HEK293T (cell line): ENCODE data around the gene IRAG1.

Source experiments
- CTCF ChIA-PET: fragments of 350-600 bp; formaldehyde crosslinking; extraction: SDS; loops from one replicate; lab custom pipeline; 2021; ENCODE audit warnings: antibody characterized with exemption, inconsistent platforms; lab: Yijun Ruan, JAX
- POLR2A ChIA-PET: fragments of 350-600 bp; formaldehyde crosslinking; extraction: SDS; loops from one replicate; lab custom pipeline; 2020; ENCODE audit warnings: antibody characterized with exemption, inconsistent platforms; lab: Yijun Ruan, JAX
- DNase-seq: peaks from one replicate; pipeline ENCODE4 v3.0.0; 2012; ENCODE audit warnings: mixed read lengths; ENCODE audit errors: extremely low spot score
- ARNT ChIP-seq: fragments of 450-650 bp; IDR thresholded peaks from 2 replicates; pipeline ENCODE4 v1.6.1; 2017; ENCODE audit warnings: mild to moderate bottlenecking
- BHLHE40 ChIP-seq: fragments of 450-650 bp; IDR thresholded peaks from 2 replicates; pipeline ENCODE4 v1.6.1; 2016; ENCODE audit warnings: mild to moderate bottlenecking, moderate library complexity, borderline replicate concordance
- CTBP1 ChIP-seq: fragments of 450-650 bp; IDR thresholded peaks from 2 replicates; pipeline ENCODE4 v1.6.1; 2016; ENCODE audit warnings: borderline replicate concordance
- ELF4 ChIP-seq: fragments of 450-650 bp; IDR thresholded peaks from 2 replicates; pipeline ENCODE4 v1.6.1; 2017; ENCODE audit warnings: antibody characterized with exemption
- FOXA1 ChIP-seq: fragments of 450-650 bp; IDR thresholded peaks from 2 replicates; pipeline ENCODE4 v1.6.1; 2016; ENCODE audit warnings: mild to moderate bottlenecking
- FOXK2 ChIP-seq: fragments of 450-650 bp; IDR thresholded peaks from 2 replicates; pipeline ENCODE4 v1.6.1; 2016; ENCODE audit warnings: mild to moderate bottlenecking
- FOXM1 ChIP-seq: fragments of 450-650 bp; IDR thresholded peaks from 2 replicates; pipeline ENCODE4 v1.6.1; 2017; ENCODE audit warnings: mild to moderate bottlenecking, borderline replicate concordance
- HDGF ChIP-seq: fragments of 450-650 bp; IDR thresholded peaks from 2 replicates; pipeline ENCODE4 v1.6.1; 2017; ENCODE audit warnings: antibody characterized with exemption, borderline replicate concordance
- L3MBTL2 ChIP-seq: fragments of 450-650 bp; conservative IDR thresholded peaks from 2 replicates; pipeline ENCODE4 v1.6.1; 2016; ENCODE audit warnings: mild to moderate bottlenecking
- LEF1 ChIP-seq: fragments of 450-650 bp; IDR thresholded peaks from 2 replicates; pipeline ENCODE4 v1.6.1; 2017; ENCODE audit warnings: mild to moderate bottlenecking, borderline replicate concordance
- NFRKB ChIP-seq: fragments of 450-650 bp; IDR thresholded peaks from 2 replicates; pipeline ENCODE4 v1.6.1; 2016; ENCODE audit warnings: mild to moderate bottlenecking, moderate library complexity
- PKNOX1 ChIP-seq: fragments of 450-650 bp; IDR thresholded peaks from 2 replicates; pipeline ENCODE4 v1.6.1; 2016
- SP1 ChIP-seq: fragments of 450-650 bp; IDR thresholded peaks from 2 replicates; pipeline ENCODE4 v1.6.1; 2017
- SUZ12 ChIP-seq: fragments of 450-650 bp; IDR thresholded peaks from 2 replicates; pipeline ENCODE4 v1.6.1; 2016; ENCODE audit warnings: mild to moderate bottlenecking
- TARDBP ChIP-seq: fragments of 450-650 bp; IDR thresholded peaks from 2 replicates; pipeline ENCODE4 v1.6.1; 2016
- ZNF384 ChIP-seq: fragments of 450-650 bp; IDR thresholded peaks from 2 replicates; pipeline ENCODE4 v1.6.1; 2016

The IRAG1 gene

GRCh38 chr11:10664496-10664895, 29.1 kb downstream of the IRAG1 start:
- TF ChIP-seq PKNOX1 (no peak), FOXM1 (no peak), FOXA1 (no peak), ZNF384 (no peak), TARDBP (no peak), ARNT (no peak), SUZ12 (no peak), FOXK2 (no peak)
- no peak for DNase-seq
- ChIA-PET POLR2A (interaction anchor here (0.9 kb wide), 1 partner anchor 17 kb away, joined by 3 read pairs; no protein-coding TSS in a partner anchor), CTCF (no interaction called here)

GRCh38 chr11:10663990-10664389, 29.6 kb downstream of the IRAG1 start:
- DNase-seq = no peak
- TF ChIP-seq LEF1 (no peak), L3MBTL2 (no peak), ELF4 (no peak), ARNT (no peak), FOXM1 (no peak), NFRKB (no peak), SUZ12 (no peak), FOXK2 (no peak), CTBP1 (no peak), HDGF (no peak), TARDBP (no peak), ZNF384 (no peak), SP1 (no peak), PKNOX1 (no peak), FOXA1 (no peak), BHLHE40 (no peak)
- POLR2A ChIA-PET = interaction anchor here (0.9 kb wide), 1 partner anchor 16 kb away, joined by 3 read pairs; no protein-coding TSS in a partner anchor
- CTCF ChIA-PET = no interaction called here

- POLR2A ChIA-PET = interaction anchor here (0.9 kb wide), 1 partner anchor 15 kb away, joined by 3 read pairs; no protein-coding TSS in a partner anchor
- CTCF ChIA-PET = interaction anchor here (1.4 kb wide), 1 partner anchor 9 kb away, joined by 3 read pairs; no protein-coding TSS in a partner anchor
- TF ChIP-seq NFRKB (no peak), SUZ12 (no peak), L3MBTL2 (no peak), SP1 (no peak), FOXM1 (no peak), ARNT (no peak), LEF1 (no peak), BHLHE40 (no peak), ZNF384 (no peak), HDGF (no peak), FOXK2 (no peak), TARDBP (no peak), ELF4 (no peak), CTBP1 (no peak), PKNOX1 (no peak), FOXA1 (no peak)
- no peak for DNase-seq
These were observed 30.2 kb downstream of the IRAG1 start for GRCh38 chr11:10663365-10663764.

GRCh38 chr11:10660323-10660722, 33.2 kb downstream of the IRAG1 start:
- ChIA-PET POLR2A (no interaction called here), CTCF (interaction anchor here (0.6 kb wide), 1 partner anchor 252 kb away, joined by 3 read pairs; no protein-coding TSS in a partner anchor)

More at GRCh38 chr11:10660323-10660722, 33.2 kb downstream of the IRAG1 start:
- no peak for TF ChIP-seq SP1
- no peak for TF ChIP-seq BHLHE40
- TF ChIP-seq SUZ12 = no peak
- TF ChIP-seq CTBP1 = no peak
- TF ChIP-seq TARDBP = no peak
- no peak for TF ChIP-seq HDGF
- TF ChIP-seq ARNT = no peak
- no peak for TF ChIP-seq LEF1
- no peak for TF ChIP-seq NFRKB
- no peak for TF ChIP-seq FOXK2
- no peak for TF ChIP-seq ZNF384
- TF ChIP-seq PKNOX1 = no peak
- TF ChIP-seq ELF4 = no peak
- no peak for DNase-seq
